Measurements from ENCODE around the gene ANO7. TPM values are rescaled to one million over a fixed set of nuclear protein-coding genes. Genes with fewer than 3 reads are reported as not detected.
"Not testable (repeated sequence)": the region's sequence is repeated elsewhere in the genome, so short reads cannot be mapped to it uniquely, and the experiment has no call there.

Gene ANO7
- total RNA-seq, 1 experiment from 2014 or later: 0.84 TPM

DNA sequence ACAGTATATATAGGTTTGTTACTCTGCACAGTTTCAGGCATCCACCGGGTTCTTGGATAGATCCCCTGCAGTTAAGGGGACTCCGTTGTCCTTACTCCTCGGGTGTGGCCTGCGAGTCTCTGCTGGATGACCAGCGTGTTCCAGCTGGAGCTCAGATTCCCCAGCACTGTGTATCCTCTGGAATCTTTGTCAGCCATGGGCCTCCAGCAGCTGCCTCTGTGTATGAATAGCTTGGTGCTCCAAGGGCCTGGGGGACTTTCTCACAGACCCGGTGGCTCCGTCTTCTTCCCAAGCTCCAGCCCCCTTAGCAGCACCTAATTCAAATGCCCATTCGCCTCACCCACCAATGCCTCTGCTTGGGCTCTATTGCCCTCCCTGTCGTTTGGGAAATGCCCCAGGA is 6.3 kb downstream of the ANO7 start:
- Histone ChIP-seq H3K9ac (ENCODE audit: low read length) (no peak overlapping the region), H3K9me2 (ENCODE audit: insufficient read depth) (no peaks in the 10 kb centered on the region), H3K36me3 (ENCODE audit: control insufficient read depth in 1 of 2, insufficient read depth in 2 of 2, low read length in 2 of 2) (no peaks in the 10 kb centered on the region), H3K27ac (ENCODE audit: low read depth, low read length) (no peak overlapping the region), H3K9me3 (ENCODE audit: control insufficient read depth in 1 of 2, insufficient read depth in 1 of 2, low read depth in 1 of 2, low read length in 2 of 2) (no peaks in the 10 kb centered on the region), H2AFZ (ENCODE audit: low read depth, low read length, poor library complexity, severe bottlenecking) (no peak overlapping the region), H3K4me3 (replicated peaks in 1 of 2; ENCODE audit: low read depth in 1 of 2, low read length in 2 of 2) (no peak overlapping the region), H3K4me1 (ENCODE audit: control insufficient read depth in 1 of 2, insufficient read depth in 2 of 2, low read length in 2 of 2) (no peaks in the 10 kb centered on the region), H3K4me2 (ENCODE audit: low read length) (no peak overlapping the region), H3K79me2 (ENCODE audit: insufficient read depth, low read length) (no peaks in the 10 kb centered on the region), H4K20me1 (ENCODE audit: insufficient read depth) (no peaks in the 10 kb centered on the region), H3K27me3 (ENCODE audit: insufficient read depth, low read length) (no peaks in the 10 kb centered on the region)
- TF ChIP-seq ELF1 (IDR thresholded peaks at IDR 0.05; ENCODE audit: borderline replicate concordance, low read depth): no peak
- no peak for TF ChIP-seq CEBPB (IDR thresholded peaks at IDR 0.05; ENCODE audit: low read depth)
- ATAC-seq (no peak), DNase-seq (ENCODE audit: low read depth, low spot score) (no peak)
- ChIA-PET POLR2A (no interaction called here), RAD21 (ENCODE audit: low non-redundant PET in 1 of 2, low total read pairs in 2 of 2, uncharacterized antibody in 2 of 2, unreplicated experiment in 2 of 2) (no interaction called here), CTCF (no interaction called here)
- intact Hi-C loops (cut with micrococcal nuclease): no loop called here
- no TSS peak for BruUV-seq (replicated peaks)

DNA sequence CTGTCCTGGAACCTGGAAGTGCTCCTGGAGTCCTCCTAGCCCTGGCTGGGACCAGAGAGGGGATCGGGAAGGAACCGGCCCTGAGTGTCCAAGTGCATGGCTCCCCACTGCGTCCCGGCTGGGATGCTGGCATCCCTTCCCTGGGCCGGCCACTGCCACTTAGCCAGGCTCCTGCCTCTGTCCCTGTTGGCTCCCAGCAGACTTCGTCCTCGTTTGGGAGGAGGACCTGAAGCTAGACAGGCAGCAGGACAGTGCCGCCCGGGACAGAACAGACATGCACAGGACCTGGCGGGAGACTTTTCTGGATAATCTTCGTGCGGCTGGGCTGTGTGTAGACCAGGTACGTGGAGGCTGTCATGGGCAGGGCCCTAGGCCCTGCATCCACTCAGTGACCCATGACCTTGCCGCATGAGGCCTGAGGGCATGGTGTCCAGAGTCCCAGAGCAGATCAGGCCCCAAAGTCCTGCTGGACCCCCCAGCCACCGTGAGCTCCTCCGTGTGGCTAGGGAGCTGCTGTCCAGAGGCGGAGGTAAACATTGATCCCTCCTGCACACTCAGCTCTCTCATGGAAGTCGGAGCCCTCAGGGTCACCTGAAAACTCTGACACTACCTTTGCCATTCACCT is 7.1 kb downstream of the ANO7 start:
- Histone ChIP-seq H3K36me3 (ENCODE audit: control insufficient read depth in 1 of 2, insufficient read depth in 2 of 2, low read length in 2 of 2) (no peaks in the 10 kb centered on the region), H3K4me2 (ENCODE audit: low read length) (no peak overlapping the region), H3K4me3 (replicated peaks in 1 of 2; ENCODE audit: low read depth in 1 of 2, low read length in 2 of 2) (no peak overlapping the region), H3K4me1 (ENCODE audit: control insufficient read depth in 1 of 2, insufficient read depth in 2 of 2, low read length in 2 of 2) (no peaks in the 10 kb centered on the region), H3K9ac (ENCODE audit: low read length) (no peak overlapping the region), H4K20me1 (ENCODE audit: insufficient read depth) (no peaks in the 10 kb centered on the region), H3K27ac (ENCODE audit: low read depth, low read length) (no peak overlapping the region), H3K9me3 (ENCODE audit: control insufficient read depth in 1 of 2, insufficient read depth in 1 of 2, low read depth in 1 of 2, low read length in 2 of 2) (no peaks in the 10 kb centered on the region), H2AFZ (ENCODE audit: low read depth, low read length, poor library complexity, severe bottlenecking) (no peak overlapping the region), H3K9me2 (ENCODE audit: insufficient read depth) (no peaks in the 10 kb centered on the region), H3K79me2 (ENCODE audit: insufficient read depth, low read length) (no peaks in the 10 kb centered on the region), H3K27me3 (ENCODE audit: insufficient read depth, low read length) (no peaks in the 10 kb centered on the region)
- intact Hi-C loops (cut with micrococcal nuclease): no loop called here
- ChIA-PET RAD21 (ENCODE audit: low non-redundant PET in 1 of 2, low total read pairs in 2 of 2, uncharacterized antibody in 2 of 2, unreplicated experiment in 2 of 2) (no interaction called here), POLR2A (no interaction called here), CTCF (no interaction called here)
- DNase-seq (ENCODE audit: low read depth, low spot score) (no peak), ATAC-seq (no peak)
- BruUV-seq (replicated peaks): no TSS peak
- no peak for TF ChIP-seq YY1 (IDR thresholded peaks at IDR 0.05; ENCODE audit: extremely low read depth, insufficient replicate concordance, low read depth, low read length)
- TF ChIP-seq JUND (IDR thresholded peaks at IDR 0.05): no peak
- no peak for TF ChIP-seq SIN3A (IDR thresholded peaks at IDR 0.05; ENCODE audit: low read depth)
- no peak for TF ChIP-seq EZH2phosphoT487 (IDR thresholded peaks at IDR 0.05; ENCODE audit: borderline replicate concordance)
- no peak for TF ChIP-seq ELF1 (IDR thresholded peaks at IDR 0.05; ENCODE audit: borderline replicate concordance, low read depth)
- no peak for TF ChIP-seq SRF (IDR thresholded peaks at IDR 0.05; ENCODE audit: low read depth)
- TF ChIP-seq POLR2AphosphoS5 (IDR thresholded peaks at IDR 0.05; ENCODE audit: low read depth, low read length): no peak
- TF ChIP-seq, protein P1, sequence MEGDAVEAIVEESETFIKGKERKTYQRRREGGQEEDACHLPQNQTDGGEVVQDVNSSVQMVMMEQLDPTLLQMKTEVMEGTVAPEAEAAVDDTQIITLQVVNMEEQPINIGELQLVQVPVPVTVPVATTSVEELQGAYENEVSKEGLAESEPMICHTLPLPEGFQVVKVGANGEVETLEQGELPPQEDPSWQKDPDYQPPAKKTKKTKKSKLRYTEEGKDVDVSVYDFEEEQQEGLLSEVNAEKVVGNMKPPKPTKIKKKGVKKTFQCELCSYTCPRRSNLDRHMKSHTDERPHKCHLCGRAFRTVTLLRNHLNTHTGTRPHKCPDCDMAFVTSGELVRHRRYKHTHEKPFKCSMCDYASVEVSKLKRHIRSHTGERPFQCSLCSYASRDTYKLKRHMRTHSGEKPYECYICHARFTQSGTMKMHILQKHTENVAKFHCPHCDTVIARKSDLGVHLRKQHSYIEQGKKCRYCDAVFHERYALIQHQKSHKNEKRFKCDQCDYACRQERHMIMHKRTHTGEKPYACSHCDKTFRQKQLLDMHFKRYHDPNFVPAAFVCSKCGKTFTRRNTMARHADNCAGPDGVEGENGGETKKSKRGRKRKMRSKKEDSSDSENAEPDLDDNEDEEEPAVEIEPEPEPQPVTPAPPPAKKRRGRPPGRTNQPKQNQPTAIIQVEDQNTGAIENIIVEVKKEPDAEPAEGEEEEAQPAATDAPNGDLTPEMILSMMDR (IDR thresholded peaks at IDR 0.05 in 2 of 3, conservative IDR thresholded peaks at IDR 0.05 in 1 of 3; ENCODE audit: borderline replicate concordance in 1 of 3, insufficient read depth in 1 of 3, low read depth in 2 of 3, low read length in 2 of 3): no peak
- no peak for TF ChIP-seq EGR1 (IDR thresholded peaks at IDR 0.05; ENCODE audit: low read depth)
- no peak for TF ChIP-seq RAD21 (IDR thresholded peaks at IDR 0.05; ENCODE audit: low read depth)
- TF ChIP-seq SP1 (IDR thresholded peaks at IDR 0.05; ENCODE audit: low read depth): no peak

DNA sequence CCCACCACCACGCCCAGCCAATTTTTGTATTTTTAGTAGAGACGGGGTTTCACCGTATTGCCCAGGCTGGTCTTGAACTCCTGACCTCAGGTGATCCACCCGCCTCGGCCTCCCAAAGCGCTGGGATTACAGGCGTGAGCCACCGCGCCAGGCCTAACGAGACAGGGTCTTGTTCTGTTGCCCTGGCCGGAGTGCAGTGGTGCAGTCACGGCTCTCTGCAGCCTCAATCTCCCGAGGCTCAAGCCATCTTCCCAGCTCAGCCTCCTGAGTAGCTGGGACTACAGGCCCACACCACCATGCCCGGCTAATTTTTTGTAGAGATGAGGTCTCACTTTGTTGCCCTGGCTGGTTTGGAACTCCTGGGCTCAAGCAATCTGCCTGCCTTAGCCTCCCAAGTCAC is 8.8 kb downstream of the ANO7 start:
- H3K9ac ChIP-seq (ENCODE audit: low read length); H3K79me2 ChIP-seq (ENCODE audit: insufficient read depth, low read length); BruUV-seq (replicated peaks); DNase-seq (ENCODE audit: low read depth, low spot score); CTCF ChIA-PET; H3K9me3 ChIP-seq (ENCODE audit: control insufficient read depth in 1 of 2, insufficient read depth in 1 of 2, low read depth in 1 of 2, low read length in 2 of 2); H3K4me3 ChIP-seq (replicated peaks in 1 of 2; ENCODE audit: low read depth in 1 of 2, low read length in 2 of 2); H3K4me1 ChIP-seq (ENCODE audit: control insufficient read depth in 1 of 2, insufficient read depth in 2 of 2, low read length in 2 of 2); ATAC-seq; POLR2A ChIA-PET; H3K27ac ChIP-seq (ENCODE audit: low read depth, low read length); intact Hi-C loops (cut with micrococcal nuclease); H3K27me3 ChIP-seq (ENCODE audit: insufficient read depth, low read length); H4K20me1 ChIP-seq (ENCODE audit: insufficient read depth); RAD21 ChIA-PET (ENCODE audit: low non-redundant PET in 1 of 2, low total read pairs in 2 of 2, uncharacterized antibody in 2 of 2, unreplicated experiment in 2 of 2); H3K4me2 ChIP-seq (ENCODE audit: low read length); H2AFZ ChIP-seq (ENCODE audit: low read depth, low read length, poor library complexity, severe bottlenecking); H3K36me3 ChIP-seq (ENCODE audit: control insufficient read depth in 1 of 2, insufficient read depth in 2 of 2, low read length in 2 of 2); H3K9me2 ChIP-seq (ENCODE audit: insufficient read depth): not testable (repeated sequence)
